ENCODE measurements around the gene SFXN5. TPM values are rescaled to one million over a fixed set of nuclear protein-coding genes. Genes with fewer than 3 reads are reported as not detected.
"Not testable (repeated sequence)": the region's sequence is repeated elsewhere in the genome, so short reads cannot be mapped to it uniquely, and the experiment has no call there.

The SFXN5 gene
- total RNA-seq, 1 donor from 2014 or later, result 14.1 TPM

DNA sequence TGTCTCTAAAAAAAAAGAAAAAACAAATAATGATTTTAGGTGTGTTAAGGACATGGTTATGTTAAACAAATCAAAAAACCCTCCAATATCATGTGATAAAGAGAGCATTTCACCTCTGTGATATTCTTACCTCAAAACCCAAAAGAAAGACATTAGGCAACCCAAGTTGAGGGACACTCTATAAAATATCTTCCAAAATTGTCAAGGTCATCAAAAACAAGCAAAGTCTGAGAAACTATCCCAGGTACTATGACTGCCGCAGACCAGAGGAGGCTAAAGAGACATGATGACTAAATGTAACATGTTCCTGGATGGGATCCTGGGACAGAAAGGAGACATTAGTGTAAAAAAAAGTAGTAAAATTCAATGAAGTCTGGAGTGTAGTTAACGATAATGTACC lies 4.5 kb downstream of the SFXN5 start:
- no peak for DNase-seq
- Mint-ChIP-seq H3K4me1 (peaks cover 29% of the 10 kb centered on the region), H3K27ac (no peak overlapping the region), H3K4me3 (no peak overlapping the region), H3K36me3 (ENCODE audit: low read depth) (peaks cover 4% of the 10 kb centered on the region), H3K27me3 (peaks cover 12% of the 10 kb centered on the region), H3K9me3 (no peaks in the 10 kb centered on the region)
- intact Hi-C loops (cut with micrococcal nuclease), result no loop called here

DNA sequence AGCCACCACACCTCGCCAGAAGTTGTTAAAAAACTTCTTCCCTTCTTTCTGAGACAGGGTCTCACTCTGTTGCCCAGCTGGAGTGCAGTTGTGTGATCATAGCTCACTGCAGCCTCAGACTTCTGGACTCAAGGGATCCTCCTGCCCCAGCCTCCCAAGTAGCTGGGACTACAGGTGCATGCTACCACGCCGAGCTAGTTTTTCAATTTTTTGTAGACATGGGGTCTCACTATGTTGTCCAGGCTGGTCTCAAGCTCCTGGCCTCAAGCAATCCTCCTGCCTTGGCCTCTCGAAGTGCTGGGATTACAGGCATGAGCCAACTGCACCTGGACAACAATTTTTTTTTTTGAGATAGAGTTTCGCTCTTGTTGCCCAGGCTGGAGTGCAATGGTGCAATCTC lies 6.4 kb downstream of the SFXN5 start:
- H3K27ac Mint-ChIP-seq; H3K9me3 Mint-ChIP-seq; intact Hi-C loops (cut with micrococcal nuclease); H3K4me3 Mint-ChIP-seq; DNase-seq; H3K36me3 Mint-ChIP-seq (ENCODE audit: low read depth): not testable (repeated sequence)
- Mint-ChIP-seq H3K4me1 (peaks cover 23% of the 10 kb centered on the region), H3K27me3 (peaks cover 12% of the 10 kb centered on the region)

DNA sequence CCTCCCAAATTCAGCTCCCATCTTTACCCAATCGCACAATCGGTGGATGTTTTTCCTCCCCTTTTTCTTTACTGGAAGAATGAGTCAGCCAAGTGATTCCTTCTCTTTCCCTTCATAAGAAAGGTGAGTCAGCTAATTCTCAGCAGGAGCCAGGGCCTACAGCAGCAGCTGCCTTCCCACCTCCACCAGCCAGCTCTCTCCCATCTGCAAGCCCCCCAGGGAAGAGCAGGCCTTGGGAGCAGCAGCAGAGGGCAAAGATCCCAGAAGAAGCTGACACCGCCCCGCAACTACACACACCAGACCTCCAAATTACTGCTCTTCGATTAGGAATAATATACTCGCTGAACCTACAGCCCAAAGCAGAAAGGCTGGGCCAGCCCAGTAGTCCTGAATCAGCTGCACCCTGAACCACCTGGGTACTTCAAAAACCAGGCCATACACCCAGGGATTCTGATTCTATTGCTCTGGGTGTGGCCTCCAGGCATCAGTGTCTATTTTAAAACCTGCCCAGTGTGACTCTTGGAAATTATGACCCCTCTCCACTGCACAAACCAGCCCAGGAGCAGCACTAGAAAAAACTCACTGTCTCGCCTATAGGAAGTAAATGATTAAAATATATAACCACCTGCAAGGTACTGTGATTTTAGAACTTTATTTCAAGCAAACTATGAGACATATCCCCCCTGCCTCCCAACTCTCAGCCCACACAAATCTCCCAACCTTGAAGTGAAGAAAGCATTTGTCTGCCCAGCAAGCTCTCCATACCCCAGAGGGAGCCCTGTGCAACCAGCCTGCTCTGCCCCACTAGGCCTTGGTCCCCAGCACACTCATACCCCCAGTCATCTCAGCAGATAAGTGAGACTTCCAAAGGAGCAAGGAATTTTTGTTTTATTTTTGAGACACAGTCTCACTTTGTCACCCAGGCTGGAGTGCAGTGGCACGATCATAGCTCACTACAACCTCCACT lies 7.3 kb downstream of the SFXN5 start:
- Mint-ChIP-seq H3K9me3 (no peaks in the 10 kb centered on the region), H3K27me3 (peaks cover 6% of the 10 kb centered on the region), H3K36me3 (ENCODE audit: low read depth) (peaks cover 1% of the 10 kb centered on the region), H3K4me3 (no peak overlapping the region), H3K4me1 (peaks cover 17% of the 10 kb centered on the region), H3K27ac (peak overlapping the region; percentile 25)
- no peak for DNase-seq
- intact Hi-C loops (cut with micrococcal nuclease), result no loop called here

DNA sequence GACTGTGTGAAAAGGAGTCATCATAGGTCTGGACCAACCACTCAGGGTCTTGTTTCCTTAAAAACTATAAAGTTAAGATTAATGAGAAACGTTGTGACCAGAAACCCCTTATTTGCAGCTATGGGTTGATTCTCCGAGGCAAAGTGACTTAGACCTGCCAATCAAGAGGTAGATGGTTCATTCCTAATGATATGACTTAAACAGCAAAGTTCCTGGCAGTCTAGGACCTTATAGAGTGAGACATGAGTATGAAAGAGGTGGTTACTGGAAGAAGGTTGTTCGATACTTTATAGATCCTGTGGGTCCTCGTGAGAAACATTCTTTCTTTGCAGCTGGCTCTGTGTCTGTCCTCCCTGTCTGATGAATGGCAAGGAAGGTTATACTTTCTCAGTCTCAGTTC lies 8.0 kb downstream of the SFXN5 start:
- intact Hi-C loops (cut with micrococcal nuclease), result no loop called here

DNA sequence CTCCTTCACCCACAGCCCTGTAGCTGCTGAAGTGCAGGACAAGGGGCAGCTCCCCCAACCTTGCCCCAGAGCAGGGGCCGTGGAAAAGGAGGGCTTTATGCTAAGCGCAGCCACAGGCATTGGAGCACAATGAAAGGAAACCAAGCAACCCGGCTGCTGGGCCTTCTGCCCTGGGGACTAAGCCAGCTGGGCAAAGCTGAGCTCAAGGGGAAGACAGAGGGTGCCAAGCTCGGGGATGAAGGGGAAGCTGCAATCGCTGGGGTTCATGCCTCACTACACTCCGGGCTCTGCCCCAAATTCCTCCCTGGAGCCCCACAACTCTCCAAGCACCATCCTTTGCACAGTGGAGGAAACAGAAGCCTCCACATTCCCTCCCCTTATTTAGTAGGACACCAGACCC lies 12.4 kb downstream of the SFXN5 start:
- H3K4me3 Mint-ChIP-seq, result no peak overlapping the region
- DNase-seq, result no peak
- intact Hi-C loops (cut with micrococcal nuclease), result no loop called here
- H3K9me3 Mint-ChIP-seq, result no peaks in the 10 kb centered on the region
- peaks cover 4% of the 10 kb centered on the region for H3K36me3 Mint-ChIP-seq (ENCODE audit: low read depth)
- H3K27ac Mint-ChIP-seq, result no peak overlapping the region
- no peaks in the 10 kb centered on the region for H3K27me3 Mint-ChIP-seq
- H3K4me1 Mint-ChIP-seq, result peaks cover 4% of the 10 kb centered on the region

More for the DNA sequence above, 8.0 kb downstream of the SFXN5 start:
- Mint-ChIP-seq H3K9me3 (no peaks in the 10 kb centered on the region), H3K4me3 (no peak overlapping the region), H3K36me3 (ENCODE audit: low read depth) (peaks cover 1% of the 10 kb centered on the region), H3K27me3 (peaks cover under 1% of the 10 kb centered on the region), H3K27ac (no peak overlapping the region), H3K4me1 (peaks cover 13% of the 10 kb centered on the region)
- DNase-seq, result no peak

DNA sequence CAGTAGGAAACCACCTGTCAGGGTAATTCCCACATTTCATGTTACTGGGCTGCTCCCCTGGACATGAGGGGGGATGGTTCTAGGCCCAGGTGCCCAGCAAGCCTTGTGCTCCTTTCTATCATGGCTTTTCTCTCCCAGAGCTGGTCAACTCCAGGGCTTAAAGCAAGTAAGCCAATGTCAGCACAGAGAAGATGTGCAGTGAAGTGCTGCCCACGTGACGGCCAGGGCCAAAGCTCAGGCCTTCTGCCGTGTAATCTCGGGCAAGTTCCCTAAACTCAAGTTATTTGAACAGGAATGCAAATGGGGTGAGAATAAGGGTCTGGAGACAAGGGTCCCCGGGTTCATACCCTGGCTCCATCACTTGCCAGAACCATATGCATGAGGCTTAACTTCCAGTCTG lies 16.5 kb downstream of the SFXN5 start:
- Mint-ChIP-seq H3K27ac (no peak overlapping the region), H3K4me1 (no peaks in the 10 kb centered on the region), H3K4me3 (no peak overlapping the region), H3K27me3 (no peaks in the 10 kb centered on the region), H3K9me3 (no peaks in the 10 kb centered on the region), H3K36me3 (ENCODE audit: low read depth) (peaks cover 4% of the 10 kb centered on the region)
- intact Hi-C loops (cut with micrococcal nuclease), result no loop called here
- DNase-seq, result no peak

DNA sequence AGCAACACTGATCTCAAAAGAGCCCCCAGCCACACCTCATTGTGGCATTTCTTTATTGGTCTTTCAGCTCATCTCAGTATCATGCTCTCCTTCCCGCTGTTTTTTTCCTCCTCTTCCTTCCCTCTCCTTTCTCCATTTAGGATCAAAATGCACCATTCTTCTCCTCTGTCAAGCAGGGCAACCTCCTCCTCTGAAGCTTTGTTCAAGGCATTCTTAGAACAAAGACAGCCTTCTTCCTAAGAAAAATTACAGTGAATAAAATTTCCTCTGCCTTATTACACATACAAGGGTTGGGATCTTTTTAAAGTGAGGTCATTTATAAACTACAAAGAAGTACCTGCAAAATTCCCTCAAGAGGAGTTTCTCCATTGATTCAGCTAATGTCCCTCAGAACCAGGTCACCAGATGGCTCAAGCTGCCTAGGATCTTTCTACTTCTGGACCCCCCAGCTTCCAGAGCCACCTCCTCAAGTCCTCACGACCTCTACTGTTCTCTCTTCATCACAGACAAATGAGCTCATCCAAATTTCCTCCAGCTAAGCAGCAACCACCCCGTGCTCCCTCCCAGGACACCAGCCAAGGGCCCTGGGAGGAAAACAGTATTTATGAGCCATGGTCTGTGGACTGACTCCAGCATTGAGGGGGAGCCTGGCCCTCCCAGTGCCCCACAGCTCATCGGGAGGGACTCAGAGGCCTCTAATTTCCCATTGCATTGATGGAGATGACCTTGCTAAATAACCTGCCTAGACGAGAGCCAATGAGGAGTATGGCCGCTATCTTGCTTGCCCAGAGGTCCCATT lies 18.0 kb downstream of the SFXN5 start:
- Mint-ChIP-seq H3K27me3 (no peaks in the 10 kb centered on the region), H3K27ac (no peak overlapping the region), H3K4me1 (no peaks in the 10 kb centered on the region), H3K36me3 (ENCODE audit: low read depth) (peaks cover 4% of the 10 kb centered on the region), H3K4me3 (no peak overlapping the region), H3K9me3 (no peaks in the 10 kb centered on the region)
- no peak for DNase-seq
- intact Hi-C loops (cut with micrococcal nuclease), result no loop called here

DNA sequence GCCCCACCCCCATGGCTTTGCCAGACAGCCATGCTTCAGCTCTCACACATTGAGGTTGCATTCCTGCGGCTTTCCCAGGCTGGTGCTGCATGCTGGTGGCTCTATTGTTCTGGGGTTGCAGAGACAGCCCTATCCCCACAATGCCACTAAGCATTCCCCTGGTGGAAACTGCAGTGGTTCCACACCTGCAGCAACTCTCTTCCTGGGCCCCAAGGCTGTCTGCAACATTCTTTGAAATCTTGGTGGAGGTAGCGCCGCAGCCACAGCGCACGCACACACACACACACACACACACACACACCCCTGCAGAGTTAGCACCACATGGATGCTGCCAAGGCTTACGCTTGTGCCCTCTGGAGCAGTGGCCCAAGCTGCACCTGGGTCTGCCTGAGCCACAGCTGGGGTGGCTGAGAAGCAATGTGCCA lies 21.4 kb downstream of the SFXN5 start:
- H3K36me3 Mint-ChIP-seq (ENCODE audit: low read depth), result no peaks in the 10 kb centered on the region
- intact Hi-C loops (cut with micrococcal nuclease), result no loop called here
- H3K9me3 Mint-ChIP-seq, result no peaks in the 10 kb centered on the region
- no peaks in the 10 kb centered on the region for H3K4me1 Mint-ChIP-seq
- H3K27ac Mint-ChIP-seq, result no peak overlapping the region
- H3K27me3 Mint-ChIP-seq, result no peaks in the 10 kb centered on the region
- no peak overlapping the region for H3K4me3 Mint-ChIP-seq
- DNase-seq, result no peak

DNA sequence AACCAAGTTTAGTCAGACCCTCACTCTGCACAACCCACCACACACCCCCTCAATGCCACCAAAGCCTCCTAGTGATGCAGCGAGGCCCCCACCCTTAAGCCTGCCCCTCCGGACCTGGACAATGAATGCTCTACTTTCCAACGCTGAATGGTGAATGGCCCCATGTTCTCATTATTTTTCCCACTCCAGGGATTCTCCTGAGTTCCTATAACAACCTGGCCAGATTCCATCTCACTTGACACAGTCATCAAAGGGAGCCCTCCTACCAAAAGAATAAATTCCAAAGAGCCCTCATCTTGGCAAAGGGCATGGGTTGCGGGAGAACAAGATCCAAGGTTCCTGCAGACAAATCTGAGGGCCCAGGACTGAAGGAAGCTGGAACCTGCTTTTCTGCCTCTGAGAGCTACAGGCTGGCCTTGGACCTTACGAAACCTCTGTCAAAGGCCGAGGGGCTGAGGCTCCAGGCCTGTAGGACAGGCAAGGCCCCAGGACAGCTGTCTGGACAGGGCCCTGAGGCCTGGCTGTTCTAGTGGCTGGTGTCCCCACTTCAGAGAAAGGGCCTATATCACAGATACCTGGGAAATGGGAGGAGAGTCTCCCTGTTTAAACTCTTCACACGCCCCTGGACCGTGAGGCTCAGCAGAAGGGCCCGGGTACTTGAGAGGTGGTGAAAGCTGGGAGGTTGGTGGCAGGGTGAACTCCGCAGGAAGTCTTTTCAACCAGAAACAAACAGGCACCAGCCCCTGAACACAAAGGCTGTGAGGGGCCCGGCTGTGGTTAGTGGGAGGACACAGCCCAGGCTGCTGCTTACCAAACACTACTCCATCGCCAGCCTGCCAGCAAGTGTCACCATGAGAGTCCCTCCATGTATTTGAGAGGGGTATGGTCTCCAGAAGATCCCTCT lies 27.3 kb downstream of the SFXN5 start:
- Mint-ChIP-seq H3K4me1 (no peaks in the 10 kb centered on the region), H3K27me3 (no peaks in the 10 kb centered on the region), H3K9me3 (no peaks in the 10 kb centered on the region), H3K4me3 (no peak overlapping the region), H3K36me3 (ENCODE audit: low read depth) (no peaks in the 10 kb centered on the region), H3K27ac (no peak overlapping the region)
- intact Hi-C loops (cut with micrococcal nuclease), result no loop called here
- DNase-seq, result no peak

DNA sequence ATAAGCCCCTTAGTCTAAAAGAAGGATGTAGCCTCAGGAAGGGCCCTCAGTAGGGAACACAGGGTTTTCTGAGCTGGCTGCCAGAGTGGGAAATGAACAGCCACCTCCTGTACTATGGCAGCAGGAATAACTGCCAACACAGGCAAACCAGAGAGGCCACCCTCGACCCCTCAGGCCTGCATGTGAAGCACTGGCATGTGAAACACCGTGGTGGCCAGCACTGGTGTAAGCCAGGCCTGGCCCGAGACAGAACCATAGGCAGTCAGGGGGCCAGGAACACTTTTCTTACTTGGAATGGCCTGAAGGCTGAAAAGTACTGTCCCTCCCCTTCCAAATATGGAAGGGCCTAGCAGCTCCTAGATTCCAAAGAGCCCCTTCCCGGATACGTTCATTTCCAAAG lies 28.2 kb downstream of the SFXN5 start:
- H3K27ac Mint-ChIP-seq, result no peak overlapping the region
- H3K4me3 Mint-ChIP-seq, result no peak overlapping the region
- H3K27me3 Mint-ChIP-seq, result no peaks in the 10 kb centered on the region
- no peak for DNase-seq
- H3K4me1 Mint-ChIP-seq, result no peaks in the 10 kb centered on the region
- no peaks in the 10 kb centered on the region for H3K36me3 Mint-ChIP-seq (ENCODE audit: low read depth)
- intact Hi-C loops (cut with micrococcal nuclease), result no loop called here
- no peaks in the 10 kb centered on the region for H3K9me3 Mint-ChIP-seq

DNA sequence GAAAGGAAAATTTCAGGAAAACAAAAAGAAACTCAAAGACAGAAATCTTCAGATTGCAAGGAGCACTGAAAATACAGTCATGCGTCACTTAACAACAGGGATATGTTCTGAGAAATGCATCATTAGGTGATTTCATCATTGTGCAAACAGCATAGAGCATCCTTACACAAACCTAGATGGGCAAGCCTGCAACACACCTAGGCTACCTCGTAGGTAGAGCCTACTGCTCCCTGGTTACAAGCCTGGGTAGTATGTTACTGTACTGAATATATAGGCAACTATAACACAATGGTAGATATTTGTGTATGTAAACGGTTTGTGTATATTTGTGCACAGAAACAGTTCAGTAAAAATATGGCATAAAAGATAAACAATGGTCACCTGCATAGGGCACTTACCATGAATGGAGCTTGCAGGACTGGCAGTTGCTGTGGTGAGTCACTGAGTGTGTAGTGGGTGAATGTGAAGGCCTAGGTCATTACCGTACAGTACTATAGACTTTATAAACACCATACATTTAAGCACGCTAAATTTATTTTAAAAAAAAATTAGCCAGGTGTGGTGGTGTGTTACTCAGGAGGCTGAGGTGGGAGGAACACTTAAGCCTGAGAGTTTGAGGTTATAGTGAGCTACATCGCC lies 33.4 kb downstream of the SFXN5 start:
- intact Hi-C loops (cut with micrococcal nuclease), result no loop called here

DNA sequence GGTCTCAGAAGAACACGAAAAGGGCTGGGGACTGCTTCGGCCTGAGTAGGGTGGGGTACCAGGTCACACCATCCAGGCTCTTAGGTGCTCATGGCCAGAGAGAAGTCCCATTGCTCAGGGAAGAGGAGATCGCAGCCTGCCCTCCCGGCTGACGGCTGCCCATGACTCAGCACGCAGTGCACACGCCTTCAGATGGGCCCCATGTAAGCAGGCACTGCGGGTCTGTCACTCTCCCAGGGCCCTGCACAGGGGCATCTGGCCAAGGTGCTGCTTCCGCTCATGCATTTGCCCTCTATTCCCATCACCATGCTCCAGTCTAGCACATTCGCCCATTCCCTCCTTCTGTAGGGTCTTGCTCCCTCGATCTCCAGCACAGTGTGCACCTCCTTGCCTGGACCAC lies 34.7 kb downstream of the SFXN5 start:
- no peak overlapping the region for H3K4me3 Mint-ChIP-seq
- intact Hi-C loops (cut with micrococcal nuclease), result no loop called here
- H3K36me3 Mint-ChIP-seq (ENCODE audit: low read depth), result no peaks in the 10 kb centered on the region
- H3K9me3 Mint-ChIP-seq, result no peaks in the 10 kb centered on the region
- H3K4me1 Mint-ChIP-seq, result no peaks in the 10 kb centered on the region
- DNase-seq, result no peak
- H3K27me3 Mint-ChIP-seq, result no peaks in the 10 kb centered on the region
- no peak overlapping the region for H3K27ac Mint-ChIP-seq

More for the DNA sequence above, 33.4 kb downstream of the SFXN5 start:
- DNase-seq, result no peak
- Mint-ChIP-seq H3K4me1 (no peaks in the 10 kb centered on the region), H3K27me3 (no peaks in the 10 kb centered on the region), H3K9me3 (no peaks in the 10 kb centered on the region), H3K27ac (no peak overlapping the region), H3K36me3 (ENCODE audit: low read depth) (no peaks in the 10 kb centered on the region), H3K4me3 (no peak overlapping the region)

All from activated CD4-positive, alpha-beta T cell treated with anti-CD3 and anti-CD28 coated beads, Interleukin-2, amount 10 ng/mL, durations not matched to agents 24 days and 14 days (primary cell).